ENCODE data around the gene BICDL2.

Gene BICDL2

DNA sequence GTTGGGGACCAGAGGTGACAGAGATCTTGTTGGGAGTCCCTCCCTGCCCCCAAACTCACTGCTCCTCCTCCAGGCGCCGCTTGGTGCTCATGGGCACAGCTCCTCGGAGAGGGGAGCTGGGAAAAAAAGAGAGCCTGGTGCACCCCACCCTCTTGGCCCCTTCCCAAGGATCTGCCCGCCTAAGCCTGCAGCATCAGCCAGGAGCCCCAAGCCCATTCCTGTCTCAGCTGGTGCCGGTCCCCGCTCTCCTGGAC, 13.4 kb downstream of the BICDL2 start:
- DNase-seq, result no peak

DNA sequence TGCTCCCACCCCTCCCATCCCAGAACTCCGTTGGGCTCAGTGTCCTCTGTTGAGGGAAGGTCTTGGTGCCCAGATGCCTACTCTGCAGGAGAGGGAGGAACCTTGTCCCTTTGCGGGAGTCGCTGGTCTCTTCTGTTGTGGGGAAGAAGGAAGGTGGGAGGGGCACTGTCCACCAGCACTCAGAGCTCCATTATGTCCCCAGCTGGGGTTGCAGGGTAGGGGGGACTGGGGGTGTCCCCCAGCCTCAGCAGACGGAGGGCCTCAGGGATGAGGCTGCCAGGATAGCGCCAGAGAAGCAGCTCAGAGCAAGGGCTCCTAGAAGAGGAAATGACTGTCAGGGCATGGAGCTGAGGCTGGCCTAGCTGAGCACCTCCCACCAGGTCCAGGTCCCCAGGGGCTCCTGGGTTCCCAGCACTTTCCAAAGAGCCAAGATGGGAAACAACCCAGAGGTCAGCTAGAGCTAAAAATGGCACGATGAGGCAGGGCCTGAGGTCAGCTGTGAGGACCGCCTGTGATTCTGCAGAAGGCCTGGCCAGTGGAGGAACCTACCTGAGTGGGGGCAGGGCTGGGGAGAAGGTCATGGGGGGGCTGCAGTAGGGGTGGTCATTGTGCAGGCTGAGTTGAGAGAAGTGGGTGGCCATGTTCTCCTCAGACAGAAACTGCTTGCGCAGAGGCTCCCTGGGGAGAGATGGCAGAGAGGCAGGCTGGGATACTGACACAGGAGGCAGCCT, 13.9 kb downstream of the BICDL2 start:
- no peak for DNase-seq

DNA sequence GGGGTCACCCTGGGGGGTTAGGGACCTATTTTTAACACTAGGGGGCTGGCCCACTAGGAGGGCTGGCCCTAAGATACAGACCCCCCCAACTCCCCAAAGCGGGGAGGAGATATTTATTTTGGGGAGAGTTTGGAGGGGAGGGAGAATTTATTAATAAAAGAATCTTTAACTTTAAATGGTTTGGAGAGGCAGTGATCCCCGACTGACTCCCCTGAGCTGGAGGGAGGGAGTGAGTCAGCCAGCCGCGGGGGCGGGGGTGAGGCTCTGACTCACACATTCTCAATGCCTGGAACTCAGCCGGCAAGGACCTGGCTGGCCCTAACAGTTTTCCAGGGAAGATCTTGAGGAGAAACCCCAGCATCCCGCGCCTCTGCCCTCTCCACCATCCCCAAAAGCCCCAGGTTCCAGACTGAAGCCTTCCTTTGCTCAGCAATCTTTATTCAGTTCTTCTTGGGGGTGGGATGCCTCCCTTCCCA, 14.5 kb downstream of the BICDL2 start:
- no peak for DNase-seq

DNA sequence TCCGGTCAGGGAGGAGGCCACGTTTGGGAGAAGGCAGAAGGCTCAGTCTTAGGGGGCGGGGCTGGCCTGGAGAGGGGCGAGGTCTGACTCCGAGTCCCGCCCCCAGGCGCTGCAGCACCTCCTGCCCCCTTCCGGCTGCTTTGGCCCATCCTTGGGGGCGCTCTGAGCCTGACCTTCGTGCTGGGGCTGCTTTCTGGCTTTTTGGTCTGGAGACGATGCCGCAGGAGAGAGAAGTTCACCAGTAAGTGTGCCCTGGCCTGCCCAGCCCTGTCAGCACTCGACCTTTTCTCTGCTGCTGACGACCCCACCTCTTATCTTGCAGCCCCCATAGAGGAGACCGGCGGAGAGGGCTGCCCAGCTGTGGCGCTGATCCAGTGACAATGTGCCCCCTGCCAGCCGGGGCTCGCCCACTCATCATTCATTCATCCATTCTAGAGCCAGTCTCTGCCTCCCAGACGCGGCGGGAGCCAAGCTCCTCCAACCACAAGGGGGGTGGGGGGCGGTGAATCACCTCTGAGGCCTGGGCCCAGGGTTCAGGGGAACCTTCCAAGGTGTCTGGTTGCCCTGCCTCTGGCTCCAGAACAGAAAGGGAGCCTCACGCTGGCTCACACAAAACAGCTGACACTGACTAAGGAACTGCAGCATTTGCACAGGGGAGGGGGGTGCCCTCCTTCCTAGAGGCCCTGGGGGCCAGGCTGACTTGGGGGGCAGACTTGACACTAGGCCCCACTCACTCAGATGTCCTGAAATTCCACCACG, 15.1 kb downstream of the BICDL2 start:
- no peak for DNase-seq

- no peak for DNase-seq
These were observed 15.9 kb downstream of the BICDL2 start for GRCh38 chr16:3020604-3021448.

DNA sequence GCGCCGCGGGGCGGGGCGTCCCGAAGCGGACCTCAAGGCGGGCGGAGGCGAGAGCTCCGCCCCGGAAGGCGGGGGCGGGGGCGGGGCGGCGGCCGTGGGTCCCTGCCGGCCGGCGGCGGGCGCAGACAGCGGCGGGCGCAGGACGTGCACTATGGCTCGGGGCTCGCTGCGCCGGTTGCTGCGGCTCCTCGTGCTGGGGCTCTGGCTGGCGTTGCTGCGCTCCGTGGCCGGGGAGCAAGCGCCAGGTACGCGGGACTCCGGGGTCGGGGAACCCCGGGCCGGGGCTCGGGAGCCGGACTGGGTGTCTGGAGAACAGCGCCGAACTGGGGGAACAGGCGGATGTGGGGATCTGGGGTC, 16.5 kb downstream of the BICDL2 start, which contains the start of gene TNFRSF12A:
Gene TNFRSF12A, plus strand, starts transcription at position 122 of the 357 bp plus-strand sequence. Its CDS starts 30 bp downstream, at position 152.
- DNase-seq, result no peak

DNA sequence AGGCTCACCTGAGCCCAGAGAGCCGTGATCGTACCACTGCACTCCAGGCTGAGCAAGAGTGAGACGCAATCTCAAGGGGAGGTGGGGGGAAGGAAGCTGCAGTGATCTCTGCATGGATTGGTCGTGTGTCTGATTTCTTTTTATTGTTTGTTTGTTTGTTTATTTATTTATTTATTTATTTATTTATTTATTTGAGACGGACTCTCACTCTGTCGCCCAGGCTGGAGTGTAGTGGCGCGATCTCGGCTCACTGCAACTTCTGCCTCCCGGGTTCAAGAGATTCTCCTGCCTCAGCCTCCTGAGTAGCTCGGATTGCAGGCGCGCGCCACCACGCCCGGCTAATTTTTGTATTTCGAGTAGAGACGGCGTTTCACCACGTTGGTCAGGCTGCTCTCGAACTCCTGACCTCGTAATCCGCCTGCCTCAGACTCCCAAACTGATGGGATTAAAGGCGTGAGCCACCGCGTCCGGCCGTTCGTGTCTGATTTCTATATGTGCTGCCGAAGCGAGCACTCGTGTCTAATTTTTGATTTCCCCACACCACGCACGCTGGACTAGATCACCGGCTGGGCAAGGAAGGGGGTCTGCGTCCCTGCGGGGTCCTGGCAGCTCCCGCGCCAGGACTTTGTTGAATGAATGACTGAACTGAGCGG, 17.0 kb downstream of the BICDL2 start:
- no peak for DNase-seq

- no peak for DNase-seq
These were observed 18.8 kb downstream of the BICDL2 start, which contains the start of gene CLDN6 for GRCh38 chr16:3017794-3018506. Gene CLDN6, minus strand, starts transcription at chr16:3018183. Its CDS starts 2,162 bp downstream, at chr16:3016021.

DNA sequence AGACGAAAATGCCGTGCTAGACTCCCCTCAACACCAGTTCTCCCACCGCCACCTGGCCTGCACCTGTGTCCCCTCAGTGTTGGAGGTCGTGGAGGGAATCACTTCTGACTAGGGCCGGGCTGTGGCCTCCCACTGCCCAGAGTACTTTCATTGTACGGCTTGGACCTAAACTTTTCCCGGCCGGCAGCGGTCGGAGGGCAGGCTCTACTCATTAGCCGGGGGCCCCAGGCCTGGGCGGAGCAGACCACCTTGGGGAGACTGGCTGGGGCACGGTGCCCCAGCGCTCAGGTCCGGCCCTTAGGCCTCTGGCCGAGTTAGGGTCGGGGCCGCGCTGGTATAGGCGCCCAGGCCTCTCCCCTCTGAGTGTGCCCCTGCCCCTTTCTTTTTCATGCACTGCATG, 19.4 kb downstream of the BICDL2 start:
- no peak for DNase-seq

- DNase-seq, result no peak
These were observed 20.8 kb downstream of the BICDL2 start for GRCh38 chr16:3015865-3016521.

GRCh38 chr16:3014971-3015370, 21.8 kb downstream of the BICDL2 start:
- no peak for DNase-seq

- DNase-seq, result no peak
These were observed 22.6 kb downstream of the BICDL2 start for GRCh38 chr16:3013998-3014690.

- no peak for DNase-seq
These were observed 23.2 kb downstream of the BICDL2 start for GRCh38 chr16:3013491-3013951.

DNA sequence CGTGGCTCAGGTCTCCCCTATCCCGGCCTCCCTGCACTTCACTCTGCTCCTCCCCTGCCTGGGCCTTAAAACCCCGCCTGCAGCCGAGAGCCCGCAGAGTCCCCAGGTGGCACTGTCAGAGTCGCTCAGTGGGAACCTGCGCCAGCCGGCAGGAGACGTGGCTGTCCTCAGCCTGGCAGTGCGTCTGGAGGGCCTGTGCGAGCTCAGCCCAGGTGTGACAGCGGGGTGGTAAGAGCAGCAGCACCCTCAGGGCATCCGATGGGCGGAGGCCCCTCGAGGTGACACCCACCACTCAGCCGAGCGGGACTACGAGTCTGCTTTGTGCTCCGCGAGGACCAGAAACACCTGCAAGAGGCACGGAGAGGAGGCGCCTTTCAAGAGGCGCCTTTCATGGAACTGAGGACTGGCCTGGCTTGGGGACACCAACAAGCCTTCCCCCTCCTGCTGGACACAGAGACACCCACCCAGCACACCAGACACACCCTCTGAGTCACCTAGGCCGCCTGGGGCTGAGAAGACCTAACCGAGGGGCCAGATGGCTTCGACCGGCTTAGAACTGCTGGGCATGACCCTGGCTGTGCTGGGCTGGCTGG, 23.8 kb downstream of the BICDL2 start, which contains the start of gene CLDN9:
Gene CLDN9, plus strand, starts transcription at position 96 of the 593 bp plus-strand sequence. Its CDS starts 440 bp downstream, at position 536.
- no peak for DNase-seq

GRCh38 chr16:3012246-3012645, 24.5 kb downstream of the BICDL2 start:
- no peak for DNase-seq

GRCh38 chr16:3010510-3010909, 26.2 kb downstream of the BICDL2 start:
- no peak for DNase-seq

DNA sequence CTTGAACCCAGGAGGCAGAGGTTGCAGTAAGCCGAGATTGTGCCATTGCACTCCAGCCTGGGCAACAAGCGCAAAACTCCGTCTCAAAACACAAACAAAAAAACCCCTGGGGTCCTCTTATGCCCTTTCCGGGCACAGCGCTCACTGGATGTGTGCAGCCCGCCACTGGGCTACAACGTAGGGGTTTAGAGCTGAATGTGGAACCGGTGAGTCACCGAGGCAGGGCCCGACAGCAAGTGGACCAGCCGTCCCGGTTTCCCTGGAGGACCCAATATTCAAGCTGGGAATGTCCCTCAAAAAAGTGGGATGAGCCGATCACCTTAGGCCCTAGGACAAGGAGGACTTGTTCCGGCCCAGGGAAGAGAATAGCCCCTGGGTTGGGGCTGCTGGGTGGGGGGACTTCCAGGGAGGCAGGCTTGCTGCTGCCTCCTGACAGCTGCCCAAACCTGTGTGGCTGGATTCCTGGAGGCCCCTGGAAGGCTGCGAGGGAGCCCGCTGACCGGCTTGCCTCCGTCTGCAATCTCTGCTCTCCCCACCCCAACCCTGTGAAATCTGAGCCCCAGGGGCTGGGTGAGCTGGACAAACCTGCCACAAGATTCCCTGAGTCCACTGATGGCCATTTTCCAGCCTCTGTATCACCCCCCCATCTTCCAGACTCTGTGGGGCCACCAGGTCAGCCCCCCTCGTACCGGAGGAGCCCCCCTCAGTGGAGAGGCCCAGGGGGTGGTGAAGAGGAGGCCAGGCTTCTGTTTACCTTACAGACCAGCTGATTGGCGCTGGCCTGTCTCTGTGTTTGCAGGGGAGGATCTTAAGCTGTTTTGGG, 27.0 kb downstream of the BICDL2 start:
- no peak for DNase-seq

DNA sequence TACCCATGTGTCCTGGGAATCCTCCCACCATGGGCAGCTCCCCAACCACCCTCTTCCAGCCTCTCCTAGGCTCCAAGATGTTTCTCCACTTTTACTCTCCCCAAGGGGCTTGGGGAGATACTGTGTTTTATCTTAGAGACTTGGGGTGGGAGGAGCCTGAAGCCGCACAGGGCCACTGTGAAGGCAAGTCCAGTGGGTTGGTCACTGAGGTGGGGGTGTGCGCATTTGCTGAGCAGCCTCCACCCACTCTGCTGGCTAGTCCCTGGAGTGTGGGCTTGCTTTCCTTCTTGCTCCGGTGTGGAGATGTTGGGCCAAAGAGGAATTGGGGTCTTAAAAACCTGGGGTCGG, 28.1 kb downstream of the BICDL2 start:
- no peak for DNase-seq

DNA sequence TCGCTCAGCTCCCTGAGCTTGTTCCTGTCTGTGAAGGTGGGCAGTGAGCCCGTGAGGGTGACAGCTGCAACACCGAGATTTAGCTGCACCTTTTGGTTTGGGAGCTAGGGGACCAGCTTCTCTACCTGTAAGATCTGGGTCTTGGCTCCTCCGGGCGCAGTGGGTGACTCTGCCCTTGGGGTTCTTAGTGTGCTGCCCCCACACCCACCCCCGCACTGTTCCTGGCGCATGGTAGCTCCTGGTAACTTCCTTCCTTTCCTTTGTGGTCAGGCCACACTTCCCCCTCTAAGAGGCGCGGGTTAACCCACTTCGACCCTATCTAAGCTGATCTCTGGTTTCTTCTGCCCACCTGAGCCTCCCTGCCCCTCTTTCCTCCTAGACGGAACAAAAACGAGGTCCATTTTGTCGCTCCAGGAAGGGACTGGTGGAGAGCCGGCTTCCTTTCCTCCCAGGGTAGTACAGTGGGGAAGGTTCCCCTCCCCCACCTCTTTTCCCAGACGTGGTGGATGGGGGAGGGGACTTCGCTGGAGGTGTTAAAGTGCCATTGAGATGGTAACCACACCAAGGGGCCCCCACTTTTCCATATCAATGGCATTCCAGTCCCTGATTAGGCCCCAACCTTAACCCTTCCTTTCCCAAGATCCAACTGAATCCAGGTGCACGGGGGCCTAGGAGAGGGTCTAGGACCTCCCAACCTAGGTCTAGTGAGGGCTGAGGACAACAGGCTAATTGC, 28.6 kb downstream of the BICDL2 start:
- no peak for DNase-seq

Data from SIG-M5 (cell line).